Erythroblast (primary cell): ENCODE data around the gene SIPA1L3.

Source experiments
- GATA1 ChIP-seq: IDR thresholded peaks from 2 replicates; pipeline ENCODE4 v1.6.1; 2011; ENCODE audit warnings: low read depth, mild to moderate bottlenecking, control low read depth, low read length, moderate library complexity
- POLR2A ChIP-seq: IDR thresholded peaks from 2 replicates; pipeline ENCODE4 v1.6.1; 2011; ENCODE audit warnings: mild to moderate bottlenecking, low read length

GRCh38 chr19:38216785-38217641, 310.0 kb downstream of the SIPA1L3 start:
- TF ChIP-seq POLR2A, result no peak
- no peak for TF ChIP-seq GATA1
